Type B pancreatic cell (in vitro differentiated cells): ENCODE data around the gene HORMAD1. TPM values are rescaled to one million over a fixed set of nuclear protein-coding genes. Genes with fewer than 3 reads are reported as not detected.
"Not testable (repeated sequence)": the region's sequence is repeated elsewhere in the genome, so short reads cannot be mapped to it uniquely, and the experiment has no call there.

Experiments
- DNase-seq: peaks from one replicate; pipeline ENCODE4 v3.0.0; 2021; ENCODE audit warnings: mixed read lengths; ENCODE audit not compliant: unreplicated experiment; ENCODE audit errors: extremely low spot score
- H3K27ac Mint-ChIP-seq: 2 replicates; pipeline ENCODE4 v1.8.0; 2021; ENCODE audit warnings: mild to moderate bottlenecking, mixed read lengths
- H3K27me3 Mint-ChIP-seq: 2 replicates; pipeline ENCODE4 v1.8.0; 2021; ENCODE audit warnings: mixed read lengths
- H3K36me3 Mint-ChIP-seq: 2 replicates; pipeline ENCODE4 v1.8.0; 2021; ENCODE audit warnings: mixed read lengths
- H3K4me1 Mint-ChIP-seq: one replicate; pipeline ENCODE4 v1.8.0; 2021; ENCODE audit warnings: mixed read lengths; ENCODE audit not compliant: unreplicated experiment
- H3K4me3 Mint-ChIP-seq: 2 replicates; pipeline ENCODE4 v1.8.0; 2021; ENCODE audit warnings: mild to moderate bottlenecking, mixed read lengths
- H3K9me3 Mint-ChIP-seq: 2 replicates; pipeline ENCODE4 v1.8.0; 2021; ENCODE audit warnings: mixed read lengths
- total RNA-seq: library from RNA; stranded (reverse); gene quantifications from 2 replicates; pipeline ENCODE4 v1.2.1, GENCODE V29; 2021; ENCODE audit warnings: low replicate concordance
- TF ChIP-seq, protein P1 (sequence below): fragments of 200-600 bp; sonication (generic); conservative IDR thresholded peaks from 2 replicates; pipeline ENCODE4 v1.5.0; 2021; ENCODE audit warnings: antibody characterized with exemption, mild to moderate bottlenecking

Gene HORMAD1
- total RNA-seq, 1 donor from 2014 or later: not detected

DNA sequence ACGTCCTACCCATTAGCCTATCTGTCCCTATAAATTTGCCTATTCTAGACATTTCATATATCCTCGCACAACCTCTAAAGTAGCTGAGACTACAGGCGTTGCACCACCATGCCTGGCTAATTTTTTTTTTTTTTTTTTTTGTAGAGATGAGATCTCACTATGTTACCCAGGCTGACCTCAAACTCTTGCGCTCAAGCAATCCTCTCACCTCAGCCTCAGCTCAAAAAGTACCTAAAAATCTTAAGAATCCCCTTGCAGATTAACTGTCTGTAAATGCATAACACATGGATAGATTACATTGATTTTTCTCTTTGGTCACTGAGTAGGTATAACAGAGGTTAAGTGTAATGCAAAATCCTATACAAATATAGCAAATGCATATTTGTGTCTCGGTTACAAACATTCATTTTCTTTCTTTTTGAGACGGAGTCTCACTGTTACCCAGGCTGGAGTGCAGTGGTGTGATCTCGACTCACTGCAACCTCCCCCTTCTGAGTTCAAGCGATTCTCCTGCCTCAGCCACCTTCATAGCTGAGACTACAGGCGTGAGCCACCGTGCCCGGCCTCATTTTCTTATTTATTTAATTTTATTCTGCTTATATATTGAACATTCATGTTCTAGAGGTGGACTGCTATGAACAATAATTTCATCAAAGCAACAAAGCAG is 2.3 kb downstream of the HORMAD1 start:
- H3K27me3 Mint-ChIP-seq: no peaks in the 10 kb centered on the region

DNA sequence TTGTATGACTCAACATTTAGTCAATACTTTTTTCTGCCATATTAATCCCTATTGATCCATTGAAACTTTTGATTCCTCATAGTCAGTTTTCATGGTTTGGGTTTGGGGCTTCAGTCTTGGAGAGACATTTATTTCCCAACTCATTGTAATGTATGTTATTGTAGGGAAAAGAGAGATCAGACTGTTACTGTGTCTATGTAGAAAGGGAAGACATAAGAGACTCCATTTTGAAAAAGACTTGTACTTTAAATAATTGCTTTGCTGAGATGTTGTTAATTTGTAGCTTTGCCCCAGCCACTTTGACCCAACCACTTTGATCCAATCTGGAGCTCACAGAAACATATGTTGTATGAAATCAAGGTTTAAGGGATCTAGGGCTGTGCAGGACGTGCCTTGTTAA is 11.7 kb downstream of the HORMAD1 start:
- H3K4me1 Mint-ChIP-seq, DNase-seq, H3K27ac Mint-ChIP-seq, H3K36me3 Mint-ChIP-seq, H3K4me3 Mint-ChIP-seq, H3K27me3 Mint-ChIP-seq, H3K9me3 Mint-ChIP-seq: not testable (repeated sequence)

More for the DNA sequence above, 2.3 kb downstream of the HORMAD1 start:
- Mint-ChIP-seq H3K36me3 (no peaks in the 10 kb centered on the region), H3K4me3 (no peak overlapping the region), H3K4me1 (no peaks in the 10 kb centered on the region), H3K9me3 (peaks cover 3% of the 10 kb centered on the region), H3K27ac (no peak overlapping the region)
- TF ChIP-seq, protein P1, sequence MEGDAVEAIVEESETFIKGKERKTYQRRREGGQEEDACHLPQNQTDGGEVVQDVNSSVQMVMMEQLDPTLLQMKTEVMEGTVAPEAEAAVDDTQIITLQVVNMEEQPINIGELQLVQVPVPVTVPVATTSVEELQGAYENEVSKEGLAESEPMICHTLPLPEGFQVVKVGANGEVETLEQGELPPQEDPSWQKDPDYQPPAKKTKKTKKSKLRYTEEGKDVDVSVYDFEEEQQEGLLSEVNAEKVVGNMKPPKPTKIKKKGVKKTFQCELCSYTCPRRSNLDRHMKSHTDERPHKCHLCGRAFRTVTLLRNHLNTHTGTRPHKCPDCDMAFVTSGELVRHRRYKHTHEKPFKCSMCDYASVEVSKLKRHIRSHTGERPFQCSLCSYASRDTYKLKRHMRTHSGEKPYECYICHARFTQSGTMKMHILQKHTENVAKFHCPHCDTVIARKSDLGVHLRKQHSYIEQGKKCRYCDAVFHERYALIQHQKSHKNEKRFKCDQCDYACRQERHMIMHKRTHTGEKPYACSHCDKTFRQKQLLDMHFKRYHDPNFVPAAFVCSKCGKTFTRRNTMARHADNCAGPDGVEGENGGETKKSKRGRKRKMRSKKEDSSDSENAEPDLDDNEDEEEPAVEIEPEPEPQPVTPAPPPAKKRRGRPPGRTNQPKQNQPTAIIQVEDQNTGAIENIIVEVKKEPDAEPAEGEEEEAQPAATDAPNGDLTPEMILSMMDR: no peak
- no peak for DNase-seq

- TF ChIP-seq, protein P1: no peak
- no peak overlapping the region for H3K27ac Mint-ChIP-seq
- H3K4me3 Mint-ChIP-seq: no peak overlapping the region
- H3K27me3 Mint-ChIP-seq: no peaks in the 10 kb centered on the region
- H3K4me1 Mint-ChIP-seq: no peaks in the 10 kb centered on the region
- no peaks in the 10 kb centered on the region for H3K36me3 Mint-ChIP-seq
- no peaks in the 10 kb centered on the region for H3K9me3 Mint-ChIP-seq
- DNase-seq: no peak
Observed at GRCh38 chr1:150708595-150708994, 12.1 kb downstream of the HORMAD1 start.

GRCh38 chr1:150706091-150706490 is 14.6 kb downstream of the HORMAD1 start:
- Mint-ChIP-seq H3K4me1 (no peaks in the 10 kb centered on the region), H3K27me3 (peaks cover 3% of the 10 kb centered on the region), H3K4me3 (no peak overlapping the region), H3K36me3 (no peaks in the 10 kb centered on the region), H3K27ac (no peak overlapping the region), H3K9me3 (no peaks in the 10 kb centered on the region)
- TF ChIP-seq, protein P1: no peak
- DNase-seq: no peak

DNA sequence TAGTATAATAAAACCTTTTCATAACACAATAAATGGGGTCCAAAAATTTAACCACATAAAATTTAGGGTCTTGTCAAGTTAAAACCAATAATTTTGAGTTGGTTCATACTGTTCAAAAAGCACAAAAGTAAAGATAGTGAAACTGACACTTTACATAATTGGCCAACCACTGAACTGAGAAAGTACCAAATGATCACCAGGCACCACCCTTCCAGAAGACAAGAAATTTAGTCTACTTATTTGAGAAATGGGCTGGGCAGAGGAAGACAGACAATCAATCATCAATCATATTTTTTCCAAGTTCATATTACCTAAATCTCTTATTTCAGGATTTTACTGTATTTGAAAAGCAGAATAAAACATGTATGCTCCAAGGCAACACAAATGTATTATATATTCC is 17.3 kb downstream of the HORMAD1 start:
- Mint-ChIP-seq H3K27ac (no peak overlapping the region), H3K4me1 (no peaks in the 10 kb centered on the region), H3K36me3 (no peaks in the 10 kb centered on the region), H3K4me3 (no peak overlapping the region), H3K9me3 (no peaks in the 10 kb centered on the region), H3K27me3 (peaks cover 7% of the 10 kb centered on the region)
- DNase-seq: no peak
- TF ChIP-seq, protein P1: no peak

- Mint-ChIP-seq H3K27me3 (peaks cover 7% of the 10 kb centered on the region), H3K36me3 (peaks cover 15% of the 10 kb centered on the region), H3K4me3 (peak within 1 kb of the TSS; percentile 99)
Observed at GRCh38 chr1:150696995-150697927, 23.4 kb downstream of the HORMAD1 start, which contains the start of gene GOLPH3L. TSS of gene GOLPH3L (minus strand) at chr1:150697154. CDS start at chr1:150694838, 2,316 bp downstream.

More at GRCh38 chr1:150696995-150697927, 23.4 kb downstream of the HORMAD1 start, which contains the start of gene GOLPH3L:
- TF ChIP-seq, protein P1: no peak
- Mint-ChIP-seq H3K4me1 (peaks cover 15% of the 10 kb centered on the region), H3K27ac (peak within 1 kb of the TSS; percentile 94), H3K9me3 (no peaks in the 10 kb centered on the region)
- peak; percentile 89 for DNase-seq
